GM12878 (cell line): Measurements from ENCODE around the gene TSHZ2. TPM values are rescaled to one million over a fixed set of nuclear protein-coding genes. Genes with fewer than 3 reads are reported as not detected.

Experiments
- ATAC-seq: fragments of 200-7000 bp; cut with Tn5 transposase; 3 replicates; pipeline ENCODE4 v1.9.1; 2020; ENCODE audit warnings: mild to moderate bottlenecking, moderate library complexity
- BruUV-seq: library from RNA; stranded (reverse); fragments of 400-500 nt; replicated peaks from 2 replicates; lab custom pipeline; 2021; lab: Mats Ljungman, UMichigan
- CTCF ChIA-PET: fragments of 300-600 bp; sonication (Branson Sonifier 250); formaldehyde crosslinking; extraction: SDS; loops from one replicate; lab custom pipeline; 2021; ENCODE audit warnings: inconsistent platforms; lab: Yijun Ruan, JAX
- POLR2A ChIA-PET: fragments of 350-600 bp; formaldehyde crosslinking; extraction: SDS; loops from one replicate; lab custom pipeline; 2021; ENCODE audit warnings: inconsistent platforms; lab: Charles Lee
- RAD21 ChIA-PET: fragments of 300-600 bp; sonication (Branson Sonifier 250); formaldehyde crosslinking; loops from one replicate; lab custom pipeline; 2023; ENCODE audit warnings: antibody characterized with exemption; ENCODE audit not compliant: unreplicated experiment; lab: Charles Lee
- SMC1A ChIA-PET: fragments of 300-600 bp; sonication (Branson Sonifier 250); formaldehyde crosslinking; loops from one replicate; lab custom pipeline; 2023; ENCODE audit not compliant: unreplicated experiment, uncharacterized antibody; lab: Charles Lee
- DNase-seq: peaks from one replicate; pipeline ENCODE4 v3.0.0-alpha.2; 2011; ENCODE audit warnings: low read depth, low spot score
- FAIRE-seq: peaks from 3 replicates; lab custom pipeline; 2011; peaks lifted over from hg19 to GRCh38; lab: Jason Lieb, UNC
- H2AFZ ChIP-seq: 2 replicates; pipeline ENCODE4 v1.6.0; 2011; ENCODE audit warnings: low read depth, low read length, control low read depth; ENCODE audit not compliant: control insufficient read depth
- H3K27ac ChIP-seq: 2 replicates; pipeline ENCODE4 v1.5.1; 2011; ENCODE audit warnings: control low read depth; ENCODE audit not compliant: control insufficient read depth, insufficient read depth
- H3K27me3 ChIP-seq, 2 experiments: replicated peaks in 1 of 2; 2 replicates each; pipeline versions ENCODE4 v1.6.0 to v1.6.1; 2011; ENCODE audit warnings: low read length in 1 of 2; ENCODE audit not compliant: control insufficient read depth in 2 of 2, insufficient read depth in 2 of 2
- H3K36me3 ChIP-seq, 2 experiments: 2 replicates each; pipeline ENCODE4 v1.5.1; 2011; ENCODE audit warnings: low read length in 1 of 2; ENCODE audit not compliant: control insufficient read depth in 2 of 2, insufficient read depth in 2 of 2
- H3K4me1 ChIP-seq: 2 replicates; pipeline ENCODE4 v1.6.1; 2011; ENCODE audit warnings: mild to moderate bottlenecking, low read length, moderate library complexity, mixed read lengths; ENCODE audit not compliant: control insufficient read depth, insufficient read depth
- H3K4me2 ChIP-seq: 2 replicates; pipeline ENCODE4 v1.6.0; 2011; ENCODE audit warnings: control low read depth; ENCODE audit not compliant: control insufficient read depth, insufficient read depth
- H3K4me3 ChIP-seq: fragments of 200-600 bp; sonication (generic); 2 replicates; pipeline ENCODE4 v1.5.1; 2016
- H3K79me2 ChIP-seq: 2 replicates; pipeline ENCODE4 v1.6.0; 2011; ENCODE audit warnings: low read length; ENCODE audit not compliant: control insufficient read depth, insufficient read depth
- H3K9ac ChIP-seq: 2 replicates; pipeline ENCODE4 v1.8.0; 2011; ENCODE audit warnings: low read length, control low read depth, mixed read lengths; ENCODE audit not compliant: control insufficient read depth, insufficient read depth
- H3K9me3 ChIP-seq: replicated peaks from 3 replicates; pipeline ENCODE4 v1.5.1; 2011; ENCODE audit warnings: mild to moderate bottlenecking, low read length; ENCODE audit not compliant: control insufficient read depth, insufficient read depth
- H4K20me1 ChIP-seq: 2 replicates; pipeline ENCODE4 v1.6.0; 2011; ENCODE audit not compliant: control insufficient read depth, insufficient read depth
- BMI1 ChIP-seq: fragments of 450-650 bp; IDR thresholded peaks from 2 replicates; pipeline ENCODE4 v1.6.1; 2016; ENCODE audit warnings: mild to moderate bottlenecking, moderate library complexity, borderline replicate concordance
- CBFB ChIP-seq: IDR thresholded peaks from 2 replicates; pipeline ENCODE4 v1.6.1; 2016; ENCODE audit warnings: antibody characterized with exemption, low read depth
- CREB1 ChIP-seq: IDR thresholded peaks from 2 replicates; pipeline ENCODE4 v1.6.1; 2012; ENCODE audit warnings: low read depth, mild to moderate bottlenecking, inconsistent platforms
- MTA2 ChIP-seq: fragments of 450-650 bp; IDR thresholded peaks from 2 replicates; pipeline ENCODE4 v1.6.1; 2016; ENCODE audit warnings: low read depth, mild to moderate bottlenecking, moderate library complexity
- NFYB ChIP-seq: IDR thresholded peaks from 2 replicates; pipeline ENCODE4 v1.6.1; 2011; ENCODE audit warnings: low read depth, mild to moderate bottlenecking, low read length, improper control_type of control experiment, moderate library complexity; ENCODE audit not compliant: insufficient read depth
- RCOR1 ChIP-seq: conservative IDR thresholded peaks from 2 replicates; pipeline ENCODE4 v1.6.1; 2012; ENCODE audit warnings: low read depth, low read length, improper control_type of control experiment
- WGBS: methylation state at CpG from one replicate; pipeline ENCODE4 v1.1.6; 2016; ENCODE audit warnings: low lambda C conversion rate; ENCODE audit not compliant: insufficient replicate concordance, insufficient coverage; ENCODE audit errors: missing lambda C conversion rate; 5-methylcytosine and 5-hydroxymethylcytosine counted together
- in situ Hi-C: fragments of 300-500 bp; cut with MboI; formaldehyde crosslinking; loops from 9 replicates; pipeline ENCODE4 v1.14.3; 2018; ENCODE audit warnings: mixed read lengths
- intact Hi-C: fragments of 100-400 bp; cut with micrococcal nuclease; formaldehyde crosslinking; loops from one replicate; pipeline ENCODE4 v1.14.2; 2022; ENCODE audit not compliant: unreplicated experiment
- polyA plus RNA-seq, 11 experiments: library from polyadenylated mRNA; depleted of rRNA in 4 of 11; unstranded in 6 of 11; stranded (reverse) in 5 of 11; fragments of >200 nt; fragmentation: Nextera tagmentation in 4 of 11; fragmentation: Illumina TruSeq in 1 of 11; extraction: Ambion mirVana in 4 of 11; extraction: Trizol in 1 of 11; gene quantifications; 1 replicate in 1 of 11; 2 replicates in 10 of 11; pipeline versions ENCODE4 v1.2.1 to v1.2.3, GENCODE V29; 2011 to 2016; ENCODE audit warnings: inconsistent platforms in 2 of 11, missing spikeins in 2 of 11, low read depth in 1 of 11
- total RNA-seq, 4 experiments: library from RNA; depleted of rRNA in 3 of 4; stranded (reverse); fragments of >200 nt in 3 of 4; fragmentation: Illumina TruSeq in 1 of 4; extraction: Trizol in 1 of 4; gene quantifications; 2 replicates each; pipeline versions ENCODE4 v1.2.1 to v1.2.3, GENCODE V29; 2013 to 2021
- TF ChIP-seq, protein P1 (sequence below): fragments of 450-650 bp; IDR thresholded peaks from 2 replicates; pipeline ENCODE4 v1.6.1; 2017; ENCODE audit warnings: mild to moderate bottlenecking, low read depth, inconsistent platforms; ENCODE audit not compliant: poor library complexity, severe bottlenecking
- TF ChIP-seq, protein P2 (sequence below): fragments of 150-350 bp; IDR thresholded peaks from 2 replicates; pipeline ENCODE4 v1.6.1; 2016; ENCODE audit warnings: low read depth, low read length
- TF ChIP-seq, protein P3 (sequence below): fragments of 450-650 bp; IDR thresholded peaks from 2 replicates; pipeline ENCODE4 v1.6.1; 2017; ENCODE audit warnings: mild to moderate bottlenecking, moderate library complexity

Gene TSHZ2
- total and polyA plus RNA-seq, 10 of the 15 experiments (the other 5 are each of a cell fraction or from before 2014, with no cell fraction given) = 0.01 to 0.86 (median 0.13) TPM; not detected in 2

DNA sequence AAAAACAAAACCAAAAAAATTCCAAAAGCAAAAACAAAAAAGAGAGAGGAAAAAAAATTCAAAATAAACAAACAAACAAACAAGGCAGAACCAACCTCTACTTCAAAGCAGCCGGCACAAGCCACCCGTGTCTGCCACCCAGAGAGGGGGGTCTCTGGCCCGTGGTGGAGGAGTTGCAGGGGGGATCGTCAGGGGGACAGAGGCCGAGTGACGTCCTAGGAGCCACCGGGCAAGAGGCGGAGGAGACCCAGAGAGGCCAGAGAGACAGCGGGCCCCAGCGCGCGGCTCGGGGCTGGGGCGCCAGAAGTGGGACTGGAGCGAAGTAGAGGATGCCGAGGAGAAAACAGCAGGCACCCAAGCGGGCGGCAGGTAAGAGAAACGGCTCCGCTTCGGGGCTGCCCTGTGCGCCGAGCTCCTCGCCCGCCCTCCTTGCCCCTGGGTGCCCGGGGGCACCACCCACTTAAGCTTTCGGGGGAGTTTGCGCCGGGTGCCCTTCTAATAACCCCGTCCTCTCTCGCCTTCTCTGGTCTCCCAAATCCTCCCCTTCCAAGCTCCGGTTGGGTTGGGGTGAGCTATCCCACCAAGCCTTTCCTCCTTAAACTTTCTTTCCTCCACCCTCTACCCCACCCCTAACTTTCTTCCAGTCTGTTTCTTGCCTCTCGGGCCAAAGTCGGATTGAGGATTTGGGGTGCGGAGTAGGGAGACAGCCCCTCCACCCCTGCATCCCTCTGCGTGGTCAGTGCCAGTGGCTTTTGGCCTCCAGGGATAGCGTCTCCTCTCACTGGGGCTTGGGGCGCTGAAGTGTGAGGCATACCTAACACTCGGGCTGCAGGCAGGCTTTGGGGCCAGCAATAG lies 1.0 kb downstream of the TSHZ2 start (continued):
- TF ChIP-seq, protein P1, sequence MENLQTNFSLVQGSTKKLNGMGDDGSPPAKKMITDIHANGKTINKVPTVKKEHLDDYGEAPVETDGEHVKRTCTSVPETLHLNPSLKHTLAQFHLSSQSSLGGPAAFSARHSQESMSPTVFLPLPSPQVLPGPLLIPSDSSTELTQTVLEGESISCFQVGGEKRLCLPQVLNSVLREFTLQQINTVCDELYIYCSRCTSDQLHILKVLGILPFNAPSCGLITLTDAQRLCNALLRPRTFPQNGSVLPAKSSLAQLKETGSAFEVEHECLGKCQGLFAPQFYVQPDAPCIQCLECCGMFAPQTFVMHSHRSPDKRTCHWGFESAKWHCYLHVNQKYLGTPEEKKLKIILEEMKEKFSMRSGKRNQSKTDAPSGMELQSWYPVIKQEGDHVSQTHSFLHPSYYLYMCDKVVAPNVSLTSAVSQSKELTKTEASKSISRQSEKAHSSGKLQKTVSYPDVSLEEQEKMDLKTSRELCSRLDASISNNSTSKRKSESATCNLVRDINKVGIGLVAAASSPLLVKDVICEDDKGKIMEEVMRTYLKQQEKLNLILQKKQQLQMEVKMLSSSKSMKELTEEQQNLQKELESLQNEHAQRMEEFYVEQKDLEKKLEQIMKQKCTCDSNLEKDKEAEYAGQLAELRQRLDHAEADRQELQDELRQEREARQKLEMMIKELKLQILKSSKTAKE = no peak

DNA sequence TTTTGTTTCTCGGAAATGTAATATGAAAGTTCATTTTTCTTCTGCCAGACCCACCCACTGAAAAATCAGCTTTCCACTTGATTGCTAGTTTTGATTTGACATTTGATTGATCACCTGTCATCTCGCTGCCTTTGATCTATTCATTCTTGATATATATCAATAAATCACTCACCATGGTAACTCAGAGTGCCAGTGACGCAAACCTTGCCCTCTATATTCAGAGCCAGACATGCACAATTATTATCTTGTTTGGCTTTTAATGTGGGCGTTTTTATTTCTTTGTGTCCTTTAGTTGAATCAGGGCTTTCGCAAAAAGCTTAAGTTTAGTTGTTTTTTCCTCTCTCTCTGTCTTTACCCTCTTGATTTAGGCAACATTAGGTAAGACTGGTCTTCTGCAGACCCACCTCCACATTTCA lies 2.0 kb downstream of the TSHZ2 start:
- Histone ChIP-seq H4K20me1 (no peaks in the 10 kb centered on the region), H3K36me3 (no peaks in the 10 kb centered on the region), H3K4me2 (no peak overlapping the region), H3K9ac (no peak overlapping the region), H3K27ac (no peak overlapping the region), H3K4me3 (no peak overlapping the region), H3K27me3 (peaks cover 1 to 14% of the 10 kb centered on the region in 2 experiments; a peak in 3 of 4 replicates), H3K4me1 (no peaks in the 10 kb centered on the region), H2AFZ (no peak overlapping the region), H3K79me2 (no peaks in the 10 kb centered on the region), H3K9me3 (no peaks in the 10 kb centered on the region)
- ATAC-seq (peak; percentile 65), FAIRE-seq (no peak), DNase-seq (peak; percentile 28)
- WGBS = 3% methylated on average over 5 of the region's 5 CpGs
- POLR2A ChIA-PET = interaction anchor here (0.5 to 2.0 kb wide), 5 partner anchors 20 to 703 kb away, joined by 3 to 6 read pairs (median 4); no protein-coding TSS in a partner anchor
- BruUV-seq = no TSS peak
- SMC1A ChIA-PET = interaction anchor here (0.9 to 8.4 kb wide), 11 partner anchors 8 to 226 kb away, joined by 3 to 138 read pairs (median 4); no protein-coding TSS in a partner anchor
- CTCF ChIA-PET = interaction anchor here (1.0 to 3.8 kb wide), 3 partner anchors 26 to 573 kb away, joined by 3 to 24 read pairs (median 3); no protein-coding TSS in a partner anchor
- intact Hi-C loops = loop anchor here (1.0 to 5.0 kb wide), 2 partner anchors 27 to 173 kb away; no protein-coding TSS in a partner anchor
- RAD21 ChIA-PET = interaction anchor here (0.7 to 2.8 kb wide), 8 partner anchors 22 to 173 kb away, joined by 3 to 31 read pairs (median 3); no protein-coding TSS in a partner anchor
- in situ Hi-C loops = no loop called here
- TF ChIP-seq CREB1 (no peak), NFYB (no peak), RCOR1 (no peak), BMI1 (peak; percentile 76), CBFB (no peak), MTA2 (peak; percentile 92)
- TF ChIP-seq, protein P2, sequence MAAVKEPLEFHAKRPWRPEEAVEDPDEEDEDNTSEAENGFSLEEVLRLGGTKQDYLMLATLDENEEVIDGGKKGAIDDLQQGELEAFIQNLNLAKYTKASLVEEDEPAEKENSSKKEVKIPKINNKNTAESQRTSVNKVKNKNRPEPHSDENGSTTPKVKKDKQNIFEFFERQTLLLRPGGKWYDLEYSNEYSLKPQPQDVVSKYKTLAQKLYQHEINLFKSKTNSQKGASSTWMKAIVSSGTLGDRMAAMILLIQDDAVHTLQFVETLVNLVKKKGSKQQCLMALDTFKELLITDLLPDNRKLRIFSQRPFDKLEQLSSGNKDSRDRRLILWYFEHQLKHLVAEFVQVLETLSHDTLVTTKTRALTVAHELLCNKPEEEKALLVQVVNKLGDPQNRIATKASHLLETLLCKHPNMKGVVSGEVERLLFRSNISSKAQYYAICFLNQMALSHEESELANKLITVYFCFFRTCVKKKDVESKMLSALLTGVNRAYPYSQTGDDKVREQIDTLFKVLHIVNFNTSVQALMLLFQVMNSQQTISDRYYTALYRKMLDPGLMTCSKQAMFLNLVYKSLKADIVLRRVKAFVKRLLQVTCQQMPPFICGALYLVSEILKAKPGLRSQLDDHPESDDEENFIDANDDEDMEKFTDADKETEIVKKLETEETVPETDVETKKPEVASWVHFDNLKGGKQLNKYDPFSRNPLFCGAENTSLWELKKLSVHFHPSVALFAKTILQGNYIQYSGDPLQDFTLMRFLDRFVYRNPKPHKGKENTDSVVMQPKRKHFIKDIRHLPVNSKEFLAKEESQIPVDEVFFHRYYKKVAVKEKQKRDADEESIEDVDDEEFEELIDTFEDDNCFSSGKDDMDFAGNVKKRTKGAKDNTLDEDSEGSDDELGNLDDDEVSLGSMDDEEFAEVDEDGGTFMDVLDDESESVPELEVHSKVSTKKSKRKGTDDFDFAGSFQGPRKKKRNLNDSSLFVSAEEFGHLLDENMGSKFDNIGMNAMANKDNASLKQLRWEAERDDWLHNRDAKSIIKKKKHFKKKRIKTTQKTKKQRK = no peak
- TF ChIP-seq, protein P3, sequence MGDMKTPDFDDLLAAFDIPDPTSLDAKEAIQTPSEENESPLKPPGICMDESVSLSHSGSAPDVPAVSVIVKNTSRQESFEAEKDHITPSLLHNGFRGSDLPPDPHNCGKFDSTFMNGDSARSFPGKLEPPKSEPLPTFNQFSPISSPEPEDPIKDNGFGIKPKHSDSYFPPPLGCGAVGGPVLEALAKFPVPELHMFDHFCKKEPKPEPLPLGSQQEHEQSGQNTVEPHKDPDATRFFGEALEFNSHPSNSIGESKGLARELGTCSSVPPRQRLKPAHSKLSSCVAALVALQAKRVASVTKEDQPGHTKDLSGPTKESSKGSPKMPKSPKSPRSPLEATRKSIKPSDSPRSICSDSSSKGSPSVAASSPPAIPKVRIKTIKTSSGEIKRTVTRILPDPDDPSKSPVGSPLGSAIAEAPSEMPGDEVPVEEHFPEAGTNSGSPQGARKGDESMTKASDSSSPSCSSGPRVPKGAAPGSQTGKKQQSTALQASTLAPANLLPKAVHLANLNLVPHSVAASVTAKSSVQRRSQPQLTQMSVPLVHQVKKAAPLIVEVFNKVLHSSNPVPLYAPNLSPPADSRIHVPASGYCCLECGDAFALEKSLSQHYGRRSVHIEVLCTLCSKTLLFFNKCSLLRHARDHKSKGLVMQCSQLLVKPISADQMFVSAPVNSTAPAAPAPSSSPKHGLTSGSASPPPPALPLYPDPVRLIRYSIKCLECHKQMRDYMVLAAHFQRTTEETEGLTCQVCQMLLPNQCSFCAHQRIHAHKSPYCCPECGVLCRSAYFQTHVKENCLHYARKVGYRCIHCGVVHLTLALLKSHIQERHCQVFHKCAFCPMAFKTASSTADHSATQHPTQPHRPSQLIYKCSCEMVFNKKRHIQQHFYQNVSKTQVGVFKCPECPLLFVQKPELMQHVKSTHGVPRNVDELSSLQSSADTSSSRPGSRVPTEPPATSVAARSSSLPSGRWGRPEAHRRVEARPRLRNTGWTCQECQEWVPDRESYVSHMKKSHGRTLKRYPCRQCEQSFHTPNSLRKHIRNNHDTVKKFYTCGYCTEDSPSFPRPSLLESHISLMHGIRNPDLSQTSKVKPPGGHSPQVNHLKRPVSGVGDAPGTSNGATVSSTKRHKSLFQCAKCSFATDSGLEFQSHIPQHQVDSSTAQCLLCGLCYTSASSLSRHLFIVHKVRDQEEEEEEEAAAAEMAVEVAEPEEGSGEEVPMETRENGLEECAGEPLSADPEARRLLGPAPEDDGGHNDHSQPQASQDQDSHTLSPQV = no peak
